Upper lobe of right lung (tissue), 1 donor: ENCODE results near the gene SEMA3E. TPM values are rescaled to one million over a fixed set of nuclear protein-coding genes. Genes with fewer than 3 reads are reported as not detected.

Experiments
- ATAC-seq: fragments of 200-7000 bp; cut with Tn5 transposase; one replicate; pipeline ENCODE4 v1.9.1; 2020; ENCODE audit warnings: mild to moderate bottlenecking, moderate library complexity
- DNase-seq: peaks from one replicate; pipeline ENCODE4 v3.0.0-alpha.2; 2020
- H3K27ac ChIP-seq: fragments of 200-600 bp; one replicate; pipeline ENCODE4 v1.8.0; 2022
- H3K27me3 ChIP-seq: fragments of 200-600 bp; one replicate; pipeline ENCODE4 v1.8.0; 2022; ENCODE audit warnings: mild to moderate bottlenecking
- H3K36me3 ChIP-seq: fragments of 200-600 bp; one replicate; pipeline ENCODE4 v1.8.0; 2022
- H3K4me1 ChIP-seq: fragments of 200-600 bp; one replicate; pipeline ENCODE4 v1.8.0; 2022
- H3K4me3 ChIP-seq: fragments of 200-600 bp; one replicate; pipeline ENCODE4 v1.8.0; 2022; ENCODE audit warnings: mild to moderate bottlenecking
- H3K9me3 ChIP-seq: fragments of 200-600 bp; one replicate; pipeline ENCODE4 v1.8.0; 2022
- CTCF ChIP-seq: fragments of 200-600 bp; IDR thresholded peaks from one replicate; pipeline ENCODE4 v1.8.0; 2022; ENCODE audit warnings: antibody characterized with exemption
- intact Hi-C: fragments of 100-400 bp; cut with DNase I; formaldehyde crosslinking; loops from one replicate; pipeline ENCODE4 v1.11.0; 2022
- total RNA-seq: library from RNA; stranded (reverse); fragmentation: NEBNext Ultra II Directional; extraction: Animal tissue kit (Norgen Biotek cat#: 25700); gene quantifications from one replicate; pipeline ENCODE4 v1.2.1, GENCODE V29; 2021
- donor health status: DM: no; HTN: yes; CAD: no; lungs with severe emphysema.

SEMA3E gene
- total RNA-seq, 1 donor from 2014 or later = 11.9 TPM

GRCh38 chr7:83410989-83411591, 237.8 kb downstream of the SEMA3E start:
- Histone ChIP-seq H3K9me3 (no peaks in the 10 kb centered on the region), H3K4me1 (no peaks in the 10 kb centered on the region), H3K4me3 (no peak overlapping the region), H3K36me3 (no peaks in the 10 kb centered on the region), H3K27me3 (no peaks in the 10 kb centered on the region), H3K27ac (no peak overlapping the region)
- TF ChIP-seq CTCF = peak; percentile 58
- ATAC-seq (peak; percentile 59), DNase-seq (no peak)
- intact Hi-C loops = no loop called here

GRCh38 chr7:83394776-83395175, 254.2 kb downstream of the SEMA3E start:
- H3K4me3 ChIP-seq = no peak overlapping the region
- H3K4me1 ChIP-seq = no peaks in the 10 kb centered on the region
- no peaks in the 10 kb centered on the region for H3K9me3 ChIP-seq
- intact Hi-C loops = no loop called here
- H3K27ac ChIP-seq = no peak overlapping the region
- H3K27me3 ChIP-seq = no peaks in the 10 kb centered on the region
- DNase-seq (no peak), ATAC-seq (no peak)
- no peak for TF ChIP-seq CTCF
- no peaks in the 10 kb centered on the region for H3K36me3 ChIP-seq

DNA sequence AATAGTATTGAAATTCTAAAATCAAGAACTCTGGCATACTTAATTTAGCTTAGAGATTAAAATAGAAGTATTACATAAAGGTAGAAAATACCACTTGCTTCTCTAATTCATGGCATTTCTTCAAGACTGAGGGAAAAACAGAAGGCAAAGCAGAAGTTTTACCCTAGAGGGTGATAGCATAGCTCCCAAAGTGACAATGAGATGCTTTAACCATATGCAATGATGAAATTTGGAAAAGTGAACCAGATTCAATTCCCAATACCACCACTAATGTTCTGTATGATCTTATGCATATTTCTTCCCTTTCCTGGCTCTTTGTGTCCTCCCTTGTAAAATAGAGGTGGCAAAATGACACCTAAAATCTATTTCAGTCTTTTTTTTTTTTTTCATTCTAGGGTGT, 260.5 kb downstream of the SEMA3E start:
- Histone ChIP-seq H3K36me3 (no peaks in the 10 kb centered on the region), H3K27ac (no peak overlapping the region), H3K4me3 (no peak overlapping the region), H3K9me3 (no peaks in the 10 kb centered on the region), H3K4me1 (no peaks in the 10 kb centered on the region), H3K27me3 (no peaks in the 10 kb centered on the region)
- intact Hi-C loops = no loop called here
- DNase-seq (no peak), ATAC-seq (no peak)
- no peak for TF ChIP-seq CTCF

- H3K27me3 ChIP-seq = no peaks in the 10 kb centered on the region
- DNase-seq = no peak
- no peak overlapping the region for H3K27ac ChIP-seq
- intact Hi-C loops = no loop called here
- no peaks in the 10 kb centered on the region for H3K4me1 ChIP-seq
- no peaks in the 10 kb centered on the region for H3K9me3 ChIP-seq
- no peak overlapping the region for H3K4me3 ChIP-seq
- no peak for TF ChIP-seq CTCF
- no peaks in the 10 kb centered on the region for H3K36me3 ChIP-seq
- no peak for ATAC-seq
Observed at GRCh38 chr7:83366629-83367028, 282.3 kb downstream of the SEMA3E start.

GRCh38 chr7:83365746-83366145, 283.2 kb downstream of the SEMA3E start:
- peak; percentile 9 for TF ChIP-seq CTCF
- H3K36me3 ChIP-seq = no peaks in the 10 kb centered on the region
- no peak overlapping the region for H3K4me3 ChIP-seq
- ATAC-seq (no peak), DNase-seq (no peak)
- H3K27ac ChIP-seq = no peak overlapping the region
- intact Hi-C loops = no loop called here
- H3K4me1 ChIP-seq = no peaks in the 10 kb centered on the region
- H3K27me3 ChIP-seq = no peaks in the 10 kb centered on the region
- no peaks in the 10 kb centered on the region for H3K9me3 ChIP-seq
